ENCODE data around the gene PELI2.
"Not testable (repeated sequence)": the region's sequence is repeated elsewhere in the genome, so short reads cannot be mapped to it uniquely, and the experiment has no call there.

PELI2 gene

GRCh38 chr14:56138928-56139327, 20.7 kb downstream of the PELI2 start:
- DNase-seq, result no peak

DNA sequence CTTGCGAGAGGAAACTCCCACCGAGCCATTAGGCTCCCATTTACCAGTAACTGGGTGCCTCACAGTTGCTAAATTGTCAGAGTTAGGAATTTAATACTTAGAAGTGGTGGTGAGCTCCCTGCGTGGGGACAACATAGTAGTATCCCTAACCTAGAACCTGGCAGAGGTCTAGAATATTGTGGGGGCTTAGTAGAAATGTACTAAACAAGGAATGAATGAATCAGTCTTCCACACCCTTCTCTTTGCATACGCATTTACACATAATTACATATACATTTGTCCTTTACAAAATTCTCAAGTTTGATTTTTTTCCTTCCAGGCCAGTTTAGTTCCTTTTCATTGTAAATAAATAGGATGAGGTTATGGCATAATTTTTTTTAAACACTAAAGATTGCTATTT, 24.1 kb downstream of the PELI2 start:
- DNase-seq, result no peak

- DNase-seq, result no peak
Measured at GRCh38 chr14:56143025-56143424, 24.8 kb downstream of the PELI2 start.

- DNase-seq, result no peak
Measured at GRCh38 chr14:56144176-56144575, 26.0 kb downstream of the PELI2 start.

GRCh38 chr14:56145181-56145769, 27.1 kb downstream of the PELI2 start:
- DNase-seq, result no peak

- no peak for DNase-seq
Measured at GRCh38 chr14:56145965-56146364, 27.8 kb downstream of the PELI2 start.

DNA sequence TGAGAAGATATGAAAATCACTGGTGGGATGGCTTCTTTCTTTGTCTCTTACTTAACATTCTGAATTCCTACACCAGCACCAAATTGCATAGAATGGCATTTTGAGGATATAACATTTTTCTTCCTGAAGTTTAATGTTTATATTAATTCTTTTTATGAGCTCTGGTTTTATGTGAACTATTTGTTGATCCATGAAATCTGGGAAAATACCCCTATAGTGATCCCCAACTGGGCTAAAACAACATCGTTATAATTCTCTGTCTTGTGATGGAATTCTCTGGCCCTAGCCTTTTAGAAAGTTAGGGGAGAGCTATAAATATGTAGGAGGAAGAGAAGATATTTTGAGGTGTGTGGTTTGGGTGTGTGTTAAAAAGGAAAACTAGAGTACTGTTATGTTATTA, 29.2 kb downstream of the PELI2 start:
- DNase-seq, result no peak

DNA sequence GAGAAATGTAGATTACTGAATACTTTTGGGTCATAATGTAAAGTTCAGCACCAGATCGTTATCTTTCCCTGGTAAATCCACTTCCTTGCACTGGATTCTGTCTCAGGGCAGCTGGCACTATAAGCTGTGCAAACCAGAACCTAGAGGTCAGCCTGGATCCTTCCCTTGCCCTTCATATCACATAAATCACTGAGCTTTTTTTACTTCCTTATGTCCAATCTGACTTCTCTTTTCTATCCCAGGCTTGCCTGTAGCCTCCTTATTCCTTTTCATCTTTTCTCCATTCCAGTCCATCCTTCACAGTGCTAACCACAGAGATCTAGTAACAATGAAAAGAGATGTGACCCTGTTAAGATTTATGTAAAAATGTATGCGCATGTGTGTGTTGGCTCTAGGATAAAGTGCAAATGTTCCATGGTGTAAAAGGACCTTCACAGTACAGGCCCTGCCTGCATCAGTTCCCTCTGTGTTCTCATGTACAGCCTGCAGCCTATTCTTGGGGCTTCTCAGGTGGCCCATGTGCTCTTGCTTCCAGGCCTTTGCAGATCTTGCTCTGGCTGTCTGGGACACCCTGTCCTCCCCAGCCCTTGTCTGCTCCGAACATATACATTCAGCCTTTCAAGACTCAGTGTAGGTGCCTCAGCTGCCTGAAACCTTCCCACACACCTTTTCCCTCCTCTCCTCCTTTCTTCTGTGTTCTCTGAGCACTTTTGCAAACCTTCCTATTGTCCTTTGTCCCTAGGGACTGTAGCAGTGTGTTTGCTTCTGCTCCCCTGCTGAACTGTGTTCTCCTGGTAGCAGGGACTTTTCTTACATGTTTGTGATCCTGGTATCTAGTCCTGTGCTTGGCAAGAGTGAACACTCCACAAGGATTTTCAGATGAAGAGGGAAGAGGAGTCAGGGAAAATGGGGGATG, 30.0 kb downstream of the PELI2 start:
- DNase-seq, result no peak

DNA sequence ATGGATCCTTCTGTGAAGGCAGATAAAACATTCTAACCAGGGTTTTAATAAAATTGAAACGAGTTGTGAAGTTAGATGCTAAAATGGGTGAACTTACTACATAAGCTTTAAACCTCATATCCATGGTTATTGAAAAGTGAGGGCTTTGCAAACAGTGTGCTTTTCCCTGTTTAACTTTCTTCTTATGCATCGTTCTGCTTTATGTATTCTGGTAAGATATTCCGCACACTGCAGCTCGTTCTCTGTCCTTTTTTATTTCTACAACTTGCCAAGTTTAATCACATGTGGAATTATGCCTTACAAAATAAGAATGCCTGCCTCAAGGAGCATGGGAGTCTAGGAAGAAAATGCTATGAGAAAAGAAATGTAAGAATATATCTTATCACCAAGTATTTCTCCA, 30.9 kb downstream of the PELI2 start:
- no peak for DNase-seq

DNA sequence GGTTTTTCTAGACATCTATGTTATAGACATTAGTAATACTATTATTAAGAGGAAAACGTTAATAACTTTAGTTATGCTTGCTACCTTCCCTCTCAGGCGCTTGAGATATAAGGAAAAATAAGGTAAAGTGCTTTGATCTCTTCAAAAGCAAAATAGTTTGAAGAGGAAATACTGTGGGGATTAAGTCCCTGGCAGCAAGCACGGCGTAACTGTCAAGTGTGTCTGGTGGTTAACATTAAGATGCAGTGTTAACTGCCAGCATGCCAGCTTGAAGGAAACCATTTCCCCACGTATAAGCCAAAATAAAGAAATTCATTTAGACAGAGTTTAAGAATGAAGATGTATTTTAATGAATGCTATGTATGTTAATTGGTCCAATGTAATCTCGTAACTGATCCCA, 31.8 kb downstream of the PELI2 start:
- DNase-seq, result no peak

GRCh38 chr14:56150645-56151345, 32.6 kb downstream of the PELI2 start:
- no peak for DNase-seq

DNA sequence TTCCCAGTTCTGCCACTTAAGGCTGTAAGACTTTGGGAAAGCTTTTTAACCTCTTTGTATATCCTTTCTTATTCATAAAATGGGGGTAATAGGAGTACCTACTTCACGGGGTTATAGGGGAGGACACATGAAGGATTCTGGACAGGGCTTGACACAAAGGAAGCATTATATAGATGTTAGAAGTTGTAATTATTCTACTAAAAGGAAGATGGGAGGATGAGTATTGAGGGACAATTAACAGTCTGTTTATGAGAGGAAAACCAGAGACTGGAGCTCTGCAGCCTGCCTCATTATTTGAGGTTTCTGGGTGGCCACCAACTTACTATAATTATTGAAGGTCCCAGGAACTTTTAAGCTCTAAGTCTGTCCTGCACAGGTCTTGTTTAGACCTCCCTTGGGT, 34.0 kb downstream of the PELI2 start:
- DNase-seq, result no peak

DNA sequence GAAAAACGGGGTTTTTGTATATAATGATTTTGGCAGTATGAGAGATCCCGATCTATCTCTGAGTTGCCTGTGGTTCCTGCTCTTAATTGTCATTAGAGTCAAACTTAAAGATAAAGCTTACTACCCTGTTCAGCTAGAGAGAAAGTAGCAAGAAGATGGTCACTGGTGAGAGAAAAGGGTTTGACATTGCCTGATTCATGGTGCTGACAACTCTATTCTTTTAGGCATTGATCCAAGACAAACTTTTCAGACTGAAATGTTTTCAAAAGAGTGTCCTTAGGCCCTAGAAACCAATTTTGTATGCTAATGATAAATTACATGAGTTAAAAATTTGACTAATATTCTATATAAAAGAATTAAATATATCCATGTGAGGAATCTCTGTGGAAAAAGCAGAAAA, 35.1 kb downstream of the PELI2 start:
- no peak for DNase-seq

GRCh38 chr14:56154321-56154720, 36.1 kb downstream of the PELI2 start:
- DNase-seq, result no peak

DNA sequence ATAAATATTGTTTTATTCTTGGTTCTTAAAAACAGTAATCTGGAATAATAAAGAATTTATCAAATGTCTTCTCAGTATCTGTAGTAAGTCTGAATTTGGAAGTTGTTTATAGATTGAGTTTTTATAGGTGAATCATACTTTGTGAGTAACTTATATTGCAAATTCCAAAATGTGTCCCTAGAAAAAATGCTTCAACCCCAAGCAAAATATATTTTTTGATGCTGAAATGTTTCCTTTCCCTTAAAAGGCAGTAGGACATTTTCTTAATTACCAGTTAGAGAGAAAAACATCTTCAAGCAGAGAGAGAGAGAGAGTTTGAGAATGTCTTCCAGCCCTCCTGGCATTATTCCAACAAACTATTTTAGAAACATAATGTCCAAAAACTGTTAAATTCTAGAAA, 37.9 kb downstream of the PELI2 start:
- DNase-seq, result no peak

GRCh38 chr14:56159066-56159465, 40.9 kb downstream of the PELI2 start:
- DNase-seq, result no peak

DNA sequence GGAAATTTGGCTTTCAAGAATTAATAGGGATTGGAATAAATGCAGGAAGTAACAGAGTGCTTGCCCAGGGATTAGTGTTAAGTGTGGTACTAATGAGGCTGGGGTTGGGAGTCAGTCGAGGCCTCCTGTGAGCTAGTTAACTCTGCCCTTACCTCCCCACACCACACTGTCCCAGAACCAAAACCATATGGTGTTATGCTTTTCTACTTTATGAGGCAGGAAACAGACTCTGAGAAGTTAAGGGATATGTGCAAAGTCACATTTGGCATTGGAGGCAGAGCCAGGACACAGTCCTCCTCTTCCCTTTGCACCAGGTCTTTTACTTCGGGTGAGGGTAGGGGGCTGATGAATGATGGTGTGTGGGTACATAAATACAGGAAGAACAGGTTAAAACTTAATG, 41.9 kb downstream of the PELI2 start:
- no peak for DNase-seq

- DNase-seq, result no peak
Measured at GRCh38 chr14:56161658-56162057, 43.4 kb downstream of the PELI2 start.

GRCh38 chr14:56162476-56162875, 44.3 kb downstream of the PELI2 start:
- DNase-seq, result no peak

DNA sequence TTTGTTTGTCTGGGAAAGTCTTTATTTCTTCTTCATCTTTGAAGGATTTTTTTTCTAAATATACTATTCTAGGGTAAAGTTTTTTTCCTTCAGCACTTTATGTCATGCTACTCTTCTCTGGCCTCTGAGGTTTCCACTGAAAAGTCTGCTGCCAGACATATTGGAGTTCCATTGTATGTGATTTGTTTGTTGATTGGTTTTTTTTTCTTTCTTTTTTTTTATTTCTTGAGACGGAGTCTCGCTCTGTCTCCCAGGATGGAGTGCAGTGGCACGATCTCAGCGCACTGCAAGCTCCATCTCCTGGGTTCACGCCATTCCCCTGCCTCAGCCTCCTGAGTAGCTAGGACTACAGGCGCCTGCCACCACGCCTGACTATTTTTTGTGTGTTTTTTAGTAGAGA, 48.4 kb downstream of the PELI2 start:
- not testable (repeated sequence) for DNase-seq

DNA sequence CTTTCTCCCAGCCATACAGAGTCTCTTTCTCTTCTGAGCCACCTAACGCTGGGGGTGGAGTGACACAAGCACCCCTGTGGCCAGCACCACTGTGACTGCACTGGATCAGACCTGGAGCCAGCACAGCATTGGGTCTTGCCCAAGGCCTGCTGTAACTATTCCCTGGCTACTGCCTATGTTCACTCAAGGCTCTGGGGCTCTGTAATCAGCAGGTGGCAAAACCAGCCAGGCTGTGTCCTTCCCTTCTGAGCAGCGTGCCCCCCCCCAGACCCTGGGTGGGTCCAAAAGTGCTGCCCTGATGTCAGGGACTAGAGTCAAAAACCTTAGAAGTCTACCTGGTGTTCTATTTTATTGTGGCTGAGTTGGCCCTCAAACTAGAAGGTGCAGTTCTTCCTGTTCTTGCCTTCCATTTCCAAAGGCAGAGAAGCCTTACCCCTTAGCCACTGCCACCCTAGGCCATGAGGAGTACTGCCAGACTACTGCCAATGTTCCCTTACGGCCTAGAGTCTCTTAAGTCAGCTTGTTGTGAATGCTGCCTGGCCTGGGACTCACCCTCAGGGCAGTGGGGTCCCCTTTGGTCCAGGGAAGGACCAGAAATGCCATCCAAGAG, 49.9 kb downstream of the PELI2 start:
- DNase-seq, result no peak

DNA sequence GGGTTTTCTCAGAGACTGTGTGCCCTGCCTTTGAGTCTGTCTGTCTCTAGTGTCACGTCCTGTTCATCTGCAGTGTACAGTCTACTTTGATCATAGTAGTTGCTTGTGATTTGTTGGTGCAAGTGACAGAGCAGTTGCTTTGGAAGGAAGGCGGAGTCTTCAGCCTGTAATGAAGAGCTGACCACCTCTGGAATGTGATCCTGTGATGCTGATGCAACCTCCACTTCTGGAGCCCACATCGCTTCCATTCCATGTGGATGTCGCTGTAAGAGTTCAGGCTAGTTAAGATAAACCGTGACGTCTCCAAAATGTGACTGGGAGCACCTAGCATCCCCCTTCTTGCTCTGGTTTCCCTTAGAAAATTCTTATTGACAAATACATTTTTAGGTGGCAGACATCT, 51.8 kb downstream of the PELI2 start:
- no peak for DNase-seq

Measured in amygdala (tissue), 56 donors.